SK-N-SH (cell line): ENCODE data around the gene PDZD8. TPM values are rescaled to one million over a fixed set of nuclear protein-coding genes. Genes with fewer than 3 reads are reported as not detected.

Experiments used
- CTCF ChIA-PET: fragments of 300-600, 350-600 bp; formaldehyde crosslinking; extraction: SDS; loops from one replicate; lab custom pipeline; 2021; lab: Yijun Ruan, JAX
- POLR2A ChIA-PET: fragments of 350-600 bp; sonication (Branson Sonifier 250); formaldehyde crosslinking; extraction: SDS; loops from one replicate; lab custom pipeline; 2020; ENCODE audit warnings: antibody characterized with exemption, inconsistent platforms; lab: Yijun Ruan, JAX
- DNase-seq: peaks from one replicate; pipeline ENCODE4 v3.0.0; 2012
- H2AFZ ChIP-seq: fragments of 200-600 bp; sonication (generic); 2 replicates; pipeline ENCODE4 v1.8.1; 2016; ENCODE audit warnings: antibody characterized with exemption, mild to moderate bottlenecking, low read depth
- H3F3A ChIP-seq: fragments of 200-600 bp; sonication (generic); replicated peaks from 2 replicates; pipeline ENCODE3; 2016; ENCODE audit warnings: antibody characterized with exemption, mild to moderate bottlenecking; ENCODE audit not compliant: insufficient read depth
- H3K27ac ChIP-seq, 2 experiments: fragments of 200-500 bp in 1 of 2; fragments of 200-600 bp in 1 of 2; sonication (Bioruptor generic) in 1 of 2; sonication (generic), shearing (Covaris generic) in 1 of 2; 2 replicates each; pipeline versions ENCODE4 v1.5.1 to v1.6.1; 2014 to 2016; ENCODE audit warnings: low read depth in 2 of 2, inconsistent platforms in 1 of 2, low read length in 1 of 2, mild to moderate bottlenecking in 1 of 2, mixed read lengths in 1 of 2
- H3K27me3 ChIP-seq: fragments of 200-600 bp; sonication (generic), shearing (Covaris generic); 2 replicates; pipeline ENCODE4 v1.6.1; 2016; ENCODE audit warnings: mixed run types; ENCODE audit not compliant: insufficient read depth
- H3K36me3 ChIP-seq, 2 experiments: fragments of 200-500 bp in 1 of 2; fragments of 200-600 bp in 1 of 2; sonication (Bioruptor generic) in 1 of 2; sonication (generic) in 1 of 2; replicated peaks in 1 of 2; 2 replicates each; pipeline versions ENCODE3 to v1.5.1; 2014 to 2016; ENCODE audit warnings: low read length in 1 of 2, mild to moderate bottlenecking in 1 of 2; ENCODE audit not compliant: insufficient read depth in 2 of 2, control insufficient read depth in 1 of 2
- H3K4me1 ChIP-seq, 2 experiments: fragments of 200-500 bp in 1 of 2; fragments of 200-600 bp in 1 of 2; sonication (Bioruptor generic) in 1 of 2; sonication (generic), shearing (Covaris generic) in 1 of 2; 2 replicates each; pipeline versions ENCODE4 v1.5.1 to v1.6.1; 2014 to 2016; ENCODE audit warnings: low read depth in 1 of 2, low read length in 1 of 2, mixed run types in 1 of 2; ENCODE audit not compliant: insufficient read depth in 2 of 2, control insufficient read depth in 1 of 2
- H3K4me2 ChIP-seq: fragments of 200-600 bp; sonication (generic), shearing (Covaris generic); 2 replicates; pipeline ENCODE4 v1.6.1; 2017; ENCODE audit warnings: mixed run types
- H3K4me3 ChIP-seq, 2 experiments: fragments of 200-500 bp in 1 of 2; fragments of 200-600 bp in 1 of 2; sonication (Bioruptor generic) in 1 of 2; sonication (generic), shearing (Covaris generic) in 1 of 2; 2 replicates each; pipeline versions ENCODE4 v1.5.1 to v1.8.1; 2014 to 2016; ENCODE audit warnings: low read depth in 2 of 2, inconsistent platforms in 1 of 2, low read length in 1 of 2, mild to moderate bottlenecking in 1 of 2, mixed read lengths in 1 of 2, moderate library complexity in 1 of 2
- H3K79me2 ChIP-seq: fragments of 200-600 bp; sonication (generic); 2 replicates; pipeline ENCODE4 v1.8.1; 2017; ENCODE audit warnings: mild to moderate bottlenecking; ENCODE audit not compliant: insufficient read depth
- H3K9ac ChIP-seq: fragments of 200-600 bp; sonication (generic); 2 replicates; pipeline ENCODE4 v1.6.1; 2017; ENCODE audit warnings: mixed run types
- H3K9me2 ChIP-seq: fragments of 200-600 bp; sonication (generic); 2 replicates; pipeline ENCODE4 v1.6.1; 2017; ENCODE audit warnings: mixed run types
- H3K9me3 ChIP-seq: fragments of 200-600 bp; sonication (generic); 2 replicates; pipeline ENCODE4 v1.6.1; 2017; ENCODE audit warnings: mixed run types, mild to moderate bottlenecking, moderate library complexity
- H4K20me1 ChIP-seq: fragments of 200-600 bp; sonication (generic); 2 replicates; pipeline ENCODE4 v1.6.1; 2017; ENCODE audit warnings: mild to moderate bottlenecking, mixed run types; ENCODE audit not compliant: insufficient read depth
- CHD2 ChIP-seq: fragments of 150-350 bp; IDR thresholded peaks from 2 replicates; pipeline ENCODE4 v1.6.1; 2018; ENCODE audit warnings: low read length; ENCODE audit not compliant: partially characterized antibody
- ELF1 ChIP-seq: IDR thresholded peaks from 2 replicates; pipeline ENCODE4 v1.4.0; 2012
- EP300 ChIP-seq, 2 experiments: IDR thresholded peaks; 2 replicates each; pipeline versions ENCODE4 v1.4.0 to v1.6.1; 2012; ENCODE audit warnings: borderline replicate concordance in 1 of 2, low read depth in 1 of 2, low read length in 1 of 2
- EZH2phosphoT487 ChIP-seq: fragments of 200-600 bp; sonication (generic); IDR thresholded peaks from 2 replicates; pipeline ENCODE4 v1.6.1; 2017; ENCODE audit warnings: low read depth, mixed run types, mild to moderate bottlenecking, antibody characterized with exemption, moderate library complexity, borderline replicate concordance
- FOXJ3 ChIP-seq: sonication (generic); formaldehyde crosslinking; IDR thresholded peaks from 2 replicates; pipeline ENCODE4 v1.5.1; 2020; ENCODE audit warnings: mild to moderate bottlenecking, missing genetic modification reagents
- FOXM1 ChIP-seq: IDR thresholded peaks from 2 replicates; pipeline ENCODE4 v1.4.0; 2012; ENCODE audit warnings: low read depth, mild to moderate bottlenecking
- GABPA ChIP-seq: IDR thresholded peaks from 2 replicates; pipeline ENCODE4 v1.4.0; 2012; ENCODE audit warnings: low read depth, mild to moderate bottlenecking
- MAX ChIP-seq: IDR thresholded peaks from 2 replicates; pipeline ENCODE4 v1.4.0; 2012; ENCODE audit warnings: low read depth
- MXI1 ChIP-seq: IDR thresholded peaks from 2 replicates; pipeline ENCODE4 v1.6.1; 2012; ENCODE audit warnings: mild to moderate bottlenecking, low read depth, low read length, improper control_type of control experiment
- NFIC ChIP-seq: IDR thresholded peaks from 2 replicates; pipeline ENCODE4 v1.4.0; 2012; ENCODE audit warnings: borderline replicate concordance
- NRF1 ChIP-seq: IDR thresholded peaks from 2 replicates; pipeline ENCODE4 v1.6.1; 2012; ENCODE audit warnings: low read depth, mild to moderate bottlenecking, low read length
- PBX3 ChIP-seq: IDR thresholded peaks from 2 replicates; pipeline ENCODE4; 2012
- POLR2AphosphoS5 ChIP-seq: IDR thresholded peaks from 2 replicates; pipeline ENCODE4 v1.6.1; 2012; ENCODE audit warnings: low read depth, low read length
- RCOR1 ChIP-seq: fragments of 150-350 bp; IDR thresholded peaks from 2 replicates; pipeline ENCODE4 v1.6.1; 2017; ENCODE audit warnings: antibody characterized with exemption, low read length
- RFX5 ChIP-seq: IDR thresholded peaks from 2 replicates; pipeline ENCODE4 v1.6.1; 2012; ENCODE audit warnings: mild to moderate bottlenecking, improper control_type of control experiment, low read length
- RXRA ChIP-seq: IDR thresholded peaks from 2 replicates; pipeline ENCODE4 v1.4.0; 2012; ENCODE audit warnings: low read depth, mild to moderate bottlenecking, borderline replicate concordance
- SIN3A ChIP-seq: IDR thresholded peaks from 2 replicates; pipeline ENCODE4 v1.6.1; 2012; ENCODE audit warnings: low read depth, mild to moderate bottlenecking, low read length, moderate library complexity, borderline replicate concordance
- SMC3 ChIP-seq: IDR thresholded peaks from 2 replicates; pipeline ENCODE4 v1.6.1; 2012; ENCODE audit warnings: low read depth, low read length, improper control_type of control experiment
- TAF1 ChIP-seq: IDR thresholded peaks from 2 replicates; pipeline ENCODE4 v1.6.1; 2012; ENCODE audit warnings: low read depth, mild to moderate bottlenecking, low read length, moderate library complexity, borderline replicate concordance
- TEAD4 ChIP-seq: IDR thresholded peaks from 2 replicates; pipeline ENCODE4 v1.4.0; 2012; ENCODE audit warnings: mild to moderate bottlenecking, borderline replicate concordance; ENCODE audit not compliant: insufficient read depth
- WGBS: methylation state at CpG from one replicate; pipeline ENCODE4 v1.1.6; 2017; ENCODE audit warnings: low lambda C conversion rate; 5-methylcytosine and 5-hydroxymethylcytosine counted together
- polyA plus RNA-seq, 3 experiments: library from polyadenylated mRNA; depleted of rRNA; stranded (reverse); fragments of >200 nt; gene quantifications; 2 replicates each; pipeline ENCODE4 v1.2.3, GENCODE V29; 2012

The PDZD8 gene
- polyA plus RNA-seq, 1 of the 3 experiments (the other 2 are of a cell fraction): 6.6 TPM

- Histone ChIP-seq H2AFZ (no peak overlapping the region), H4K20me1 (no peaks in the 10 kb centered on the region), H3K27ac (no peak overlapping the region), H3K9ac (no peak overlapping the region), H3K79me2 (no peaks in the 10 kb centered on the region), H3K9me3 (no peaks in the 10 kb centered on the region), H3K36me3 (no peaks in the 10 kb centered on the region), H3K4me3 (no peak overlapping the region), H3K27me3 (no peaks in the 10 kb centered on the region; the same call in 1 of the 2 replicates), H3F3A (no peaks in the 10 kb centered on the region)
- ChIA-PET CTCF (interaction anchor here (1.4 kb wide), 1 partner anchor 175 kb away, joined by 7 read pairs; no protein-coding TSS in a partner anchor), POLR2A (no interaction called here)
- no peak for DNase-seq
- TF ChIP-seq CHD2 (no peak), RFX5 (peak; percentile 66; the same call in 1 of the 2 replicates)
- TF ChIP-seq, all 33 proteins: peak for 1
- H3K4me1 ChIP-seq: no peaks in the 10 kb centered on the region
- WGBS: 45% methylated on average over 4 of the region's 4 CpGs
- H3K4me2 ChIP-seq: no peak overlapping the region
- no peaks in the 10 kb centered on the region for H3K9me2 ChIP-seq
Measured at GRCh38 chr10:117391436-117392205, 16.4 kb upstream of the PDZD8 start.

DNA sequence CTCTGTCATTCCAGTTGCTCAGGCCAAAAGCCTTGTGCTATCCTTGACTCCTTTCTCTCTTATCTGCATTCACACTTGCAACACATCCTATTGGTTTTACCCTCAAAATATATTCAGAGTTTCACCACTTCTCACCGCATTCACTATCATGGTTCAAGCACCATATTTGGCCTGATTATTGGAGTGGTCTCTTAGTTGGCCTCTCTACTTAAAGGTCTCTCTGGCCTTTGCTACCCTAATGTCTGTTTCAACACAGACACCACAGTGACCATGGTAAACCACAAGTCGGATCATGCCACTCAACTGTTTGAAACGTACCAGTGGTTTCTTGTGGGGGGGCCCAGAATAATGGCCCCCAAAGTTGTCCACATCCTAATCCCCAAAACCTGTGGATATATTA lies 15.2 kb upstream of the PDZD8 start:
- TF ChIP-seq RCOR1: no peak
- H3K4me2 ChIP-seq: no peak overlapping the region
- ChIA-PET POLR2A (no interaction called here), CTCF (no interaction called here)
- H3K27me3 ChIP-seq: no peaks in the 10 kb centered on the region; the same call in 1 of the 2 replicates
- H3K4me3 ChIP-seq: no peak overlapping the region
- no peaks in the 10 kb centered on the region for H3F3A ChIP-seq
- no peaks in the 10 kb centered on the region for H3K79me2 ChIP-seq
- H3K9me2 ChIP-seq: no peaks in the 10 kb centered on the region
- no peak overlapping the region for H3K27ac ChIP-seq
- H3K36me3 ChIP-seq: no peaks in the 10 kb centered on the region
- no peaks in the 10 kb centered on the region for H3K9me3 ChIP-seq
- H3K9ac ChIP-seq: no peak overlapping the region
- no peaks in the 10 kb centered on the region for H4K20me1 ChIP-seq
- no peaks in the 10 kb centered on the region for H3K4me1 ChIP-seq
- 30% methylated on average over 3 of the region's 3 CpGs for WGBS
- DNase-seq: no peak
- H2AFZ ChIP-seq: no peak overlapping the region

GRCh38 chr10:117386805-117387204 lies 11.6 kb upstream of the PDZD8 start:
- Histone ChIP-seq H3K79me2 (no peaks in the 10 kb centered on the region), H3K4me2 (no peak overlapping the region), H4K20me1 (no peaks in the 10 kb centered on the region), H2AFZ (no peak overlapping the region), H3K27me3 (no peaks in the 10 kb centered on the region; the same call in 1 of the 2 replicates), H3F3A (no peaks in the 10 kb centered on the region), H3K4me3 (no peak overlapping the region), H3K4me1 (no peaks in the 10 kb centered on the region), H3K9me2 (no peaks in the 10 kb centered on the region), H3K36me3 (no peaks in the 10 kb centered on the region), H3K9ac (no peak overlapping the region), H3K27ac (no peak overlapping the region), H3K9me3 (no peaks in the 10 kb centered on the region)
- CTCF ChIA-PET: interaction anchor here (1.1 kb wide), 2 partner anchors 15 to 170 kb away, joined by 3 to 4 read pairs; no protein-coding TSS in a partner anchor
- 17% methylated on average over 2 of the region's 2 CpGs for WGBS
- POLR2A ChIA-PET: no interaction called here
- TF ChIP-seq TEAD4 (no peak), NFIC (no peak), SIN3A (no peak), GABPA (no peak), NRF1 (no peak), FOXJ3 (no peak), TAF1 (no peak), RXRA (no peak), ELF1 (no peak), EZH2phosphoT487 (no peak), EP300 (IDR thresholded peaks at IDR 0.05; ENCODE audit: borderline replicate concordance in 1 of 2, low read depth in 1 of 2, low read length in 1 of 2) (no peak), CHD2 (no peak), POLR2AphosphoS5 (no peak), FOXM1 (no peak), MAX (no peak), SMC3 (no peak), MXI1 (no peak), PBX3 (no peak), RFX5 (no peak)
- no peak for DNase-seq
